Peyer's patch (tissue), 4 donors: ENCODE data around the gene CSF3R.

Source experiments
- CTCF ChIP-seq, 6 experiments: fragments of 450-650 bp in 4 of 6; fragments of 200-600 bp in 2 of 6; sonication (generic) in 1 of 6; IDR thresholded peaks; one replicate each; pipeline ENCODE4 v1.5.1; 2017 to 2019; ENCODE audit warnings: antibody characterized with exemption in 6 of 6, mild to moderate bottlenecking in 3 of 6, moderate library complexity in 1 of 6
- POLR2A ChIP-seq, 2 donors: fragments of 450-650 bp; IDR thresholded peaks; one replicate each; pipeline ENCODE4 v1.5.1; 2017; ENCODE audit warnings: antibody characterized with exemption in 2 of 2, mild to moderate bottlenecking in 2 of 2, moderate library complexity in 2 of 2

- no peak for TF ChIP-seq CTCF (IDR thresholded peaks at IDR 0.05)
- TF ChIP-seq POLR2A (IDR thresholded peaks at IDR 0.05): no peak
Measured at GRCh38 chr1:36480161-36480560, 2.6 kb downstream of the CSF3R start.
